ENCODE measurements around the gene SNX33.
A peak's percentile ranks its signal among the peaks of the same experiment; 100 is the strongest.

SNX33 gene

GRCh38 chr15:75647370-75648155, at the start of gene SNX33:
SNX33 (plus strand) TSS chr15:75647912; CDS start chr15:75649103, 1,191 bp downstream.
- peak within 1 kb of the TSS; percentile 86 for H3K4me3 ChIP-seq (ENCODE audit: control insufficient read depth, low read depth, low read length)
- no peak for TF ChIP-seq CTCF (conservative IDR thresholded peaks at IDR 0.05; ENCODE audit: control insufficient read depth, insufficient read depth, low read depth, low read length)
- peak; percentile 87 for DNase-seq (ENCODE audit: low read depth)

GRCh38 chr15:75598361-75598760, 49.4 kb upstream of the SNX33 start:
- no peak for DNase-seq (ENCODE audit: low read depth)
- no peak for TF ChIP-seq CTCF (conservative IDR thresholded peaks at IDR 0.05; ENCODE audit: control insufficient read depth, insufficient read depth, low read depth, low read length)
- no peak overlapping the region for H3K4me3 ChIP-seq (ENCODE audit: control insufficient read depth, low read depth, low read length)

- no peak overlapping the region for H3K4me3 ChIP-seq (ENCODE audit: control insufficient read depth, low read depth, low read length)
- TF ChIP-seq CTCF (conservative IDR thresholded peaks at IDR 0.05; ENCODE audit: control insufficient read depth, insufficient read depth, low read depth, low read length) = no peak
- DNase-seq (ENCODE audit: low read depth) = no peak
These were observed 48.3 kb upstream of the SNX33 start for GRCh38 chr15:75599401-75599800.

- no peak for TF ChIP-seq CTCF (conservative IDR thresholded peaks at IDR 0.05; ENCODE audit: control insufficient read depth, insufficient read depth, low read depth, low read length)
- no peak overlapping the region for H3K4me3 ChIP-seq (ENCODE audit: control insufficient read depth, low read depth, low read length)
- no peak for DNase-seq (ENCODE audit: low read depth)
These were observed 41.7 kb upstream of the SNX33 start for GRCh38 chr15:75606026-75606425.

- H3K4me3 ChIP-seq (ENCODE audit: control insufficient read depth, low read depth, low read length) = no peak overlapping the region
- DNase-seq (ENCODE audit: low read depth) = peak; percentile 29
- no peak for TF ChIP-seq CTCF (conservative IDR thresholded peaks at IDR 0.05; ENCODE audit: control insufficient read depth, insufficient read depth, low read depth, low read length)
These were observed 40.7 kb upstream of the SNX33 start for GRCh38 chr15:75606711-75607699.

GRCh38 chr15:75616766-75617165, 30.9 kb upstream of the SNX33 start:
- no peak overlapping the region for H3K4me3 ChIP-seq (ENCODE audit: control insufficient read depth, low read depth, low read length)
- TF ChIP-seq CTCF (conservative IDR thresholded peaks at IDR 0.05; ENCODE audit: control insufficient read depth, insufficient read depth, low read depth, low read length) = no peak
- no peak for DNase-seq (ENCODE audit: low read depth)

All from fibroblast of mammary gland (primary cell).